GM12878 (cell line): ENCODE measurements around the gene SLC5A1.

Experiments
- BRCA1 ChIP-seq: IDR thresholded peaks from 2 replicates; pipeline ENCODE4 v1.6.1; 2011; ENCODE audit warnings: low read depth, low read length, improper control_type of control experiment
- EZH2 ChIP-seq: IDR thresholded peaks from 2 replicates; pipeline ENCODE4 v1.6.1; 2012; ENCODE audit warnings: low read depth, mild to moderate bottlenecking, control low read depth, inconsistent platforms, low read length, borderline replicate concordance; ENCODE audit not compliant: control insufficient read depth
- NFIC ChIP-seq: IDR thresholded peaks from 2 replicates; pipeline ENCODE4 v1.6.1; 2012; ENCODE audit warnings: low read depth, mild to moderate bottlenecking, inconsistent platforms, low read length, moderate library complexity
- NR2C2 ChIP-seq: IDR thresholded peaks from 2 replicates; pipeline ENCODE4 v1.6.1; 2011; ENCODE audit warnings: borderline replicate concordance, low read depth; ENCODE audit not compliant: control insufficient read depth, insufficient read length
- PRDM15 ChIP-seq: fragments of 450-650 bp; formaldehyde crosslinking; IDR thresholded peaks from 2 replicates; pipeline ENCODE4 v1.4.0; 2020; ENCODE audit warnings: mild to moderate bottlenecking, moderate library complexity
- SMC3 ChIP-seq: IDR thresholded peaks from 2 replicates; pipeline ENCODE4 v1.6.1; 2011; ENCODE audit warnings: low read length, improper control_type of control experiment, borderline replicate concordance
- TAF1 ChIP-seq: IDR thresholded peaks from 2 replicates; pipeline ENCODE4 v1.6.1; 2011; ENCODE audit warnings: mild to moderate bottlenecking, low read depth, low read length, borderline replicate concordance

GRCh38 chr22:32024796-32025195 is 18.3 kb upstream of the SLC5A1 start:
- no peak for TF ChIP-seq PRDM15 (CRISPR knock-in tag)
- TF ChIP-seq NFIC: no peak
- no peak for TF ChIP-seq TAF1
- TF ChIP-seq EZH2: no peak
- no peak for TF ChIP-seq BRCA1
- no peak for TF ChIP-seq NR2C2
- TF ChIP-seq SMC3: no peak
